ENCODE measurements around the gene RNF141. TPM values are rescaled to one million over a fixed set of nuclear protein-coding genes. Genes with fewer than 3 reads are reported as not detected.

The RNF141 gene
- total RNA-seq, 1 donor from 2014 or later: 49.3 TPM

GRCh38 chr11:10499874-10500601 is 40.9 kb downstream of the RNF141 start:
- H3K9ac ChIP-seq: no peak overlapping the region
- H3K27me3 ChIP-seq: no peaks in the 10 kb centered on the region
- H3K36me3 ChIP-seq: no peaks in the 10 kb centered on the region
- TF ChIP-seq EZH2 (IDR thresholded peaks at IDR 0.05) (no peak), EZH2phosphoT487 (IDR thresholded peaks at IDR 0.05) (no peak), CTCF (IDR thresholded peaks at IDR 0.05) (no peak)
- Mint-ChIP-seq H3K27me3 (ENCODE audit: insufficient read depth, low read depth) (no peaks in the 10 kb centered on the region), H3K27ac (no peak overlapping the region), H3K9me3 (peaks cover 2% of the 10 kb centered on the region), H3K36me3 (peaks cover 2% of the 10 kb centered on the region), H3K4me3 (no peak overlapping the region), H3K4me1 (peaks cover 31% of the 10 kb centered on the region)
- H3K79me2 ChIP-seq (ENCODE audit: low read depth): no peaks in the 10 kb centered on the region
- H3K4me1 ChIP-seq: peaks cover 1% of the 10 kb centered on the region
- no peak overlapping the region for H3K4me2 ChIP-seq
- H3K4me3 ChIP-seq: no peak overlapping the region
- H3F3A ChIP-seq (ENCODE audit: low read depth): no peaks in the 10 kb centered on the region
- no peaks in the 10 kb centered on the region for H4K20me1 ChIP-seq (ENCODE audit: low read depth)
- DNase-seq (ENCODE audit: low spot score): no peak
- no peak overlapping the region for H2AFZ ChIP-seq (replicated peaks)
- no peak overlapping the region for H3K27ac ChIP-seq
- no peaks in the 10 kb centered on the region for H3K9me3 ChIP-seq (ENCODE audit: low read depth)

- Histone ChIP-seq H3K36me3 (no peaks in the 10 kb centered on the region), H3K9ac (no peak overlapping the region), H3K27me3 (no peaks in the 10 kb centered on the region), H3F3A (ENCODE audit: low read depth) (no peaks in the 10 kb centered on the region), H3K4me3 (no peak overlapping the region), H3K4me1 (no peaks in the 10 kb centered on the region), H3K27ac (no peak overlapping the region), H3K9me3 (ENCODE audit: low read depth) (no peaks in the 10 kb centered on the region), H3K4me2 (no peak overlapping the region), H4K20me1 (ENCODE audit: low read depth) (no peaks in the 10 kb centered on the region), H3K79me2 (ENCODE audit: low read depth) (no peaks in the 10 kb centered on the region), H2AFZ (replicated peaks) (no peak overlapping the region)
- Mint-ChIP-seq H3K36me3 (peaks cover 3% of the 10 kb centered on the region), H3K9me3 (peaks cover 2% of the 10 kb centered on the region), H3K27me3 (ENCODE audit: insufficient read depth, low read depth) (no peaks in the 10 kb centered on the region), H3K4me1 (peaks cover 26% of the 10 kb centered on the region), H3K4me3 (no peak overlapping the region), H3K27ac (peak overlapping the region; percentile 50)
- DNase-seq (ENCODE audit: low spot score): no peak
- TF ChIP-seq EZH2 (IDR thresholded peaks at IDR 0.05) (no peak), CTCF (IDR thresholded peaks at IDR 0.05) (no peak), EZH2phosphoT487 (IDR thresholded peaks at IDR 0.05) (no peak)
These were observed 41.5 kb downstream of the RNF141 start for GRCh38 chr11:10499452-10499851.

- Histone ChIP-seq H3K9ac (no peak overlapping the region), H3K79me2 (ENCODE audit: low read depth) (no peaks in the 10 kb centered on the region), H3K36me3 (no peaks in the 10 kb centered on the region), H3K4me1 (no peaks in the 10 kb centered on the region), H3K4me3 (no peak overlapping the region), H3F3A (ENCODE audit: low read depth) (no peaks in the 10 kb centered on the region), H3K9me3 (ENCODE audit: low read depth) (no peaks in the 10 kb centered on the region), H3K4me2 (no peak overlapping the region), H3K27ac (no peak overlapping the region), H2AFZ (replicated peaks) (no peak overlapping the region), H4K20me1 (ENCODE audit: low read depth) (no peaks in the 10 kb centered on the region), H3K27me3 (no peaks in the 10 kb centered on the region)
- DNase-seq (ENCODE audit: low spot score): no peak
- H3K4me3 Mint-ChIP-seq: no peak overlapping the region
- H3K9me3 Mint-ChIP-seq: peaks cover 6% of the 10 kb centered on the region
- TF ChIP-seq EZH2 (IDR thresholded peaks at IDR 0.05) (no peak), CTCF (IDR thresholded peaks at IDR 0.05) (no peak), EZH2phosphoT487 (IDR thresholded peaks at IDR 0.05) (no peak)
- peaks cover 2% of the 10 kb centered on the region for H3K27me3 Mint-ChIP-seq (ENCODE audit: insufficient read depth, low read depth)
- peaks cover 17% of the 10 kb centered on the region for H3K4me1 Mint-ChIP-seq
- H3K36me3 Mint-ChIP-seq: peaks cover 8% of the 10 kb centered on the region
- H3K27ac Mint-ChIP-seq: no peak overlapping the region
These were observed 42.3 kb downstream of the RNF141 start for GRCh38 chr11:10498426-10499250.

Data from neural progenitor cell (in vitro differentiated cells).